GM11168 (cell line): ENCODE data around the gene HINFP.

Experiments used
- in situ Hi-C: fragments of 300-500 bp; cut with MboI; formaldehyde crosslinking; loops from one replicate; pipeline ENCODE4 v1.12.0; 2022; ENCODE audit warnings: low sequenced_read_pairs; ENCODE audit not compliant: unreplicated experiment

The HINFP gene

GRCh38 chr11:119121008-119121810, at the start of gene HINFP:
HINFP (plus strand) TSS chr11:119121580; CDS start chr11:119126945, 5,365 bp downstream.
- in situ Hi-C loops = no loop called here

DNA sequence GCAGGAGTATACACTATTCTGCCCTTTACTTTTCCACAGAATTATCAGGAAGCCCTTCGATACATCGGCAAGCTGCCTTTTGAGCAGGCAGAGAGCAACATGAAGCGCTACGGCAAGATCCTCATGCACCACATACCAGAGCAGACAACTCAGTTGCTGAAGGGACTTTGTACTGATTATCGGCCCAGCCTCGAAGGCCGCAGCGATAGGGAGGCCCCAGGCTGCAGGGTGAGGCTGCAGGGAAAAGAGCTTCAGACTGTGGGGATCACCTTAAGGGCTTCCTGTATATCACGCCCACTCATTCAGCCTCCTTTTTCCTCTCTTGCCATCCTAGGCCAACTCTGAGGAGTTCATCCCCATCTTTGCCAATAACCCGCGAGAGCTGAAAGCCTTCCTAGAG, 43.5 kb upstream of the HINFP start:
- in situ Hi-C loops = no loop called here

DNA sequence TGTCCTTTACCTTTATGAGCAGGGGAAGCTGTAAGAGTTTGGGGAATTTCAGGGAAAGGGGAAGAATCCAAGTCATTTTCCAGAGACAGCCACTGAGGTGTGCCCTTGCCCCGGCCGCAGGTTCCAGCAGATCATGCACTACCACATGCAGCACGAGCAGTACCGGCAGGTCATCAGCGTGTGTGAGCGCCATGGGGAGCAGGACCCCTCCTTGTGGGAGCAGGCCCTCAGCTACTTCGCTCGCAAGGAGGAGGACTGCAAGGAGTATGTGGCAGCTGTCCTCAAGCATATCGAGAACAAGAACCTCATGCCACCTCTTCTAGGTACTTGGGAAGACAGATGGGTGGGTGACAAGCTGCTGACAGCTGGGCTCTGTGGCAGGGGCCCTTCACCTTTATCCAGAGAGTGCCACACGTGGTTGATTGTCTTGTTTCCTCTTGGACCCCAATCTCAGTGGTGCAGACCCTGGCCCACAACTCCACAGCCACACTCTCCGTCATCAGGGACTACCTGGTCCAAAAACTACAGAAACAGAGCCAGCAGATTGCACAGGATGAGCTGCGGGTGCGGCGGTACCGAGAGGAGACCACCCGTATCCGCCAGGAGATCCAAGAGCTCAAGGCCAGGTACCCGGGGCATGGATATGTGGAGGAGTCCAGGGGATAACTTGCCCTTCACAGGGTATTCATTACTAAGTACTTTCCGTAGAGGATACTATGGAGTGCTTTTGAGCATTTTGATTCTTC, 42.5 kb upstream of the HINFP start:
- in situ Hi-C loops = no loop called here

- in situ Hi-C loops = no loop called here
Observed at GRCh38 chr11:119081682-119082260, 39.6 kb upstream of the HINFP start.

GRCh38 chr11:119084663-119085436, 36.5 kb upstream of the HINFP start, which contains the start of gene HMBS:
HMBS (plus strand) TSS chr11:119084881; CDS start chr11:119085034, 153 bp downstream.
- in situ Hi-C loops = no loop called here

GRCh38 chr11:119085437-119085847, 35.9 kb upstream of the HINFP start:
- in situ Hi-C loops = no loop called here

DNA sequence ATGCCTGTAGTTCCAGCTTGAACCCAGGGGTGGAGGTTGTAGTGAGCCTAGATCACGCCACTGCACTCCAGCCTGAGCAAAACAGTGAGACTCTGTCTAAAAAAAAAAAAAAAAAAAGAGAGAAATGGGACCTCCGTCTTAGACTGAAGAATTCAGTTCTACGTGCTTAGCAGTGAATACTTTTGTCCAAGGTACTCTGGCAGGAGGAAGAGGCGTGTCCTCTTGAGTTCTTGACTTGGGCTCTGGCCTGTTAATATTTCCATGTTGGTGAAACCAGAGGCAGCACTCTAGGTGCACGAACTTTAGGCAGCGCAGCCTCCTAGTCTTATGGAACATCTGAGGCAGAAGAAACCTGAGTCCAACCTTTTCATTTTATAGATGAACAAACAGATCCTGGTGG, 34.3 kb upstream of the HINFP start:
- in situ Hi-C loops = no loop called here

DNA sequence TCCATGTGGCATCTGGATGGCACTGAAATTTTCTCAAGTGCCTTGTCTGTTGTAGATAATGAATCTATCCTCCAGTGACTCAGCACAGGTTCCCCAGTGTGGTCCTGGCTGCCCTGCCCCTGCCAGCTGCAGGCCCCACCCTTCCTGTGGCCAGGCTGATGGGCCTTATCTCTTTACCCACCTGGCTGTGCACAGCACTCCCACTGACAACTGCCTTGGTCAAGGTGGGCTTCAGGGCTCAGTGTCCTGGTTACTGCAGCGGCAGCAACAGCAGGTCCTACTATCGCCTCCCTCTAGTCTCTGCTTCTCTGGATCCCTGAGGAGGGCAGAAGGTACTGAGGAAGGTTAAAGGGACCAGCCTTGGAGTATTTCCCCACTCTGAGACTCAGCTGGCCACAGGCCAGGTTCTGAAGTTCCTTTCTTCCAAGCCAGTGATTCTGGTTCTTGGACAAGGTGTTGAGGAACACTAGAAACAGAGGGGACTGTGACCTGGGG, 33.6 kb upstream of the HINFP start:
- in situ Hi-C loops = no loop called here

DNA sequence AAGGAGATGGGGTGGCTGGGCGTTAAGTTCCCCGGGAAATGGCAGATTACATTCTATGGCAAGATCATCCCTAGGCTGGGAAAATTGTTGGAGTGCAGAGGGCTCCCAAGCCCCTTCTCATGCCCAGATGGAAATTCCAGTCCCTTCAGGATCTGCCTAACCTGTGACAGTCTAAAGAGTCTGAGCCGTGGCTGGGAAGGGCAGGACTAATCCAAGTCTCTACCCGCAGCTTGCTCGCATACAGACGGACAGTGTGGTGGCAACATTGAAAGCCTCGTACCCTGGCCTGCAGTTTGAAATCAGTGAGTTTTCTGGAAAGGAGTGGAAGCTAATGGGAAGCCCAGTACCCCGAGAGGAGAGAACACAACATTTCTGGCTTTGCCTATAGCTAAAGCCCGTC, 33.0 kb upstream of the HINFP start:
- in situ Hi-C loops = no loop called here

DNA sequence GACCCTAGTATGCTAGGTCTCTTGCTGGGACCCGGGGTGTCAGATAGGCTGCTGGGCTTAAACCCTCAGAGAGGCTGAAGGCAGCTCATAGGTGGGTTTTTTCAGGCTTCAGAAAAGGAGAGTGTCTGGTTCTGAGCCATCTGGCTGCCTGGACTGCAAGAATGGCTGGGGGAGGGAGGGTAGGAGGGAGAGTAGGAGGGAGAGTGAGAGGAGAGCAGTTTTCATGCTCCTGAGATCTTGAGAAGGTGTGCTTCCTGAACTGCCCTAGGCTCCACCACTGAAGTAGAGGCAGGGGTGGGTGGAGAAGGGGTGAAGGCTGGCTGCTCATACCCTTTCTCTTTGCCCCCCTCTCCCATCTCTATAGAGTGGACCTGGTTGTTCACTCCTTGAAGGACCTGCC, 32.1 kb upstream of the HINFP start:
- in situ Hi-C loops = no loop called here

- in situ Hi-C loops = no loop called here
Observed at GRCh38 chr11:119091178-119091577, 30.2 kb upstream of the HINFP start.

DNA sequence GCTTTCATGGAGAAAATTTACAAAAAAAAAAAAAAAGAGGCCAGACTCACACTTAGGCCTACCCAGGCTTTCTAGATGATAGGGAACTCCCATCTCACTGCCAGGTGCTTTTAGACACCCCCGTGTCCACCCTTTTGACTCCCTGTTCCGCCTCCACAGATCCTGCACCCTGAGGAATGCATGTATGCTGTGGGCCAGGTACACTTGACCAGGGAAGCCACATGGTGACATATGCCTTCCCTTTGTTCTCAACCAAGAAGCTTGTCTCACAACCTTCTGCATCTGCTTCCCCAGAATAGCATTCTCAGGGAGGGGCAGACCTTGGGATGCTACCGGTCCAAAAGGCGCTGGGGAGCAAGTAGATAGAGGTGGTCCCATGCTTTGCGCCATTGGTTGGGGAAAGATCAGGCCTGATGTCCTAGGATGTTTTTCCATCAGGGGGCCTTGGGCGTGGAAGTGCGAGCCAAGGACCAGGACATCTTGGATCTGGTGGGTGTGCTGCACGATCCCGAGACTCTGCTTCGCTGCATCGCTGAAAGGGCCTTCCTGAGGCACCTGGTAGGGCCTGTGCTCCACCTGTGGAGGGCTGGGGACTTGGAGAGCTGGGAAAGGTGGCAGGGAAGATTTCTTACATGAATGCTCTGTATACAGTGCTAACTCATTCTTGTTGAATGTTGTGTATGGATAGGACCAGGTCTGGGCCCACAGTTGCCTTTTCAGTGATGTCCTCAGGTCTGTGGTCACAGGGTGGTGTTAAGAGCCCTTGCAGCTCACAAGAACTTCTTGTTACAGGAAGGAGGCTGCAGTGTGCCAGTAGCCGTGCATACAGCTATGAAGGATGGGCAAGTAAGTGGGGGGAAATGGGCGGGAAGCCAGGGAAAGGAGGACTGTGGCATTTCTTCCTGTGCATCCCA, 29.2 kb upstream of the HINFP start:
- in situ Hi-C loops = no loop called here

GRCh38 chr11:119092880-119093842, 28.2 kb upstream of the HINFP start:
- in situ Hi-C loops = no loop called here

DNA sequence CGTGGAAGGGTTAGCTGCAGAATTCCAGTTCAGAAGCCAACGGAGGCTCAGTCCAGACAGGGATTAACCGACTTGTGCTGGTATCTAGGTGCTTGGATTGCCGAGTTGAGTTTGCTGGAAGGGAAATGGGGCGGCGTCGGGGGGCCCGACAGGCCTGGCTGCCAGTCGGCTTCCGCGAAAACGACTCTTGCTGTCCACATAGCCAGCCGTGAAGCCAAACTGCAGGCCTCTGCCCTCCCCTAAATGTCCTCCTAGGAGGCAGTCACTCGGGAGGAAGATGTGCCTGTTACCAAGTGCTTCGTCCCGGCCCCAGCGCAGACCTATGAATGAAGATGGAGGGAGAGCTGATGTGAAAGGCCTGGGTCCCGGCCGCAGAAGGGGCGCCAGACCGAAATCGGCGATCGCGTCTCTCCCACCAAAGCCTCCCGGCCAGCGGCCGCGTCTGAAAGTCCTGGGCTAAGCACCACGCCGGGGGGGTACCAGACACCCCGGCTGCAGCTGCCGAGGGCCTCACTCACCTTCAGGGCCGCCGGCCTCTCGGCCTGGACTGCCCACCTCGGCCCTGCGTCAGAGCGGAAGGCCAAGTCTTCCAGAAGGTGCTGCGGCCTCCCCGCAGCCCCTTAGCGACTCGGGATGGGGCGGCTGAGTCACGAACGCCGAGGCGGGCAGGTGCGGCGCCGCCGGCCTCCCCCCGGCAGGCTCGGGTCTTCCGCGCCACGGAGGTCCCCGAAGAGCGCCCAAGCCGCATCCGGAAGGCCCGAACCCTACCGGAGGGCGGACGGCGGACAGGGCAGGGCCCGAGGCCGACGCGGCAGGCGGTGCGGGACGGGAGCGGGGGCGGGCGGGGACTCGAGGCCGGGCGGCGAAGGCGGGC, 27.2 kb upstream of the HINFP start:
- in situ Hi-C loops = no loop called here

- in situ Hi-C loops = no loop called here
Observed at GRCh38 chr11:119094816-119095065, 26.6 kb upstream of the HINFP start.

GRCh38 chr11:119095066-119095880, 26.1 kb upstream of the HINFP start:
- in situ Hi-C loops = no loop called here

- in situ Hi-C loops = no loop called here
Observed at GRCh38 chr11:119099711-119100110, 21.7 kb upstream of the HINFP start.
